GM19023 (cell line): ENCODE results near the gene FAM222A.

Experiments
- ATAC-seq: cut with Tn5 transposase; IDR thresholded peaks from one replicate; pipeline ENCODE4 v1.9.1; 2021; ENCODE audit warnings: mild to moderate bottlenecking, moderate library complexity; ENCODE audit not compliant: unreplicated experiment

FAM222A gene

DNA sequence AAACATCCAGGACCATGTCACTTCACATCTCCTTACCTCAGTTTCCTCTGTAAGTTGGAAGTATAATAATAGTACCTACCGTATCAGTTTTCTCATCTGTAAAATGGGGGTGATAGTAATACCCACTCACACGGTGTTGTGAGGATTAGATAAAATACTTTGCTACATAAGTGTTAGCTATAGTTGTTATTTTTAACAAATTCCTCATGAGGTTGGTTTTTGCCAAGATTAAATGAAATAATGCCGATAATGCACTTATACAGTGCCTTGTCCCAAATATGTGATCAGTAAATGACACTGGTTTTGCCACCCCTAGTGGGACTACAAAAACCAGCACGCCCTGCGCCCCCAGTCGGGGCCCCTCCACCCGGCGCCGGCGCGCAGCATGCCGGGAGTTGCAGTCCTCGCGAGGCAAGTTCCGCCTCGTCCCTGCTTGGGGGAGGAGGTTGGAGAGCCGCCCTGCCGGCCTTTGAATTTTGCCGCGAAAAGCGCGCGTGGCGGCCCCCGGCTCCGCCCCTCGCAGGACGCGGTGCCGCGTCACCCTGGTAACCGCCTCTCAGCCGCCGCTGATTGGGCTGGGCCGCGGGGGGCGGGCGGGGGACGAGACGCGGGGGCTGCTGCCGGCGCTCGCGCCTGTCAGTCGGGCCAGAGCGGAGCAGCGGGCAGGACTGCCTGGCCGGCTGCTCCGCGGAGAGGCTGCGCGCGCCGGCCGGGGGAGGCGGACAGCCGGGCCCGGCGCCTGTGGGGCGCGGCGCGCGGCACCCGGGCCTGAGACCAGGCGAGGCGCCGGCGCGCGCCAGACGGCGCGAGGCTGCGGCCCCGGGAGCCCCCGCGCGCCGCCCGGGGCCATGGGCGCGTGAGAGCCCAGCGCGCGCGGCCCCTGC, at the start of gene FAM222A:
FAM222A (plus strand) TSS at position 639 of the 884 bp plus-strand sequence. CDS start 30,322 bp downstream, outside the sequence.
- ATAC-seq: peak; percentile 89

DNA sequence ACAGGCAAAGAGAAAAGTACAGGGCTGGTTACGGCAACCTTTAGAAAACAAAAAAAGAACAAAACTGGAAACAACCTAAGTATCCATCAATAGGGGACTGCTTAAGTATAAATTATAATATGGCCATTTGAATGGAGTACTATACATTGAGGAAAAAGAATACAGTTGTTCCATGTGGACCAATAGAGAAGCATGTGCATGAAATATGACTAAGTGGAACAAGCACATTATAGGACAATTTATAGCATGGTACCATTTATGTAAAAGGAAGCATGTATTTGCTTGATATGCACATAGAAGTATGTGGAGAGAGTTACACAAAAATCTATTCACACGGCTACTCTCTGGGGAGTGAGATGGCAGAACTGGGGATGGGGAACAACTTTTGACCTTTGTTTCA, 49.2 kb upstream of the FAM222A start:
- ATAC-seq: no peak

DNA sequence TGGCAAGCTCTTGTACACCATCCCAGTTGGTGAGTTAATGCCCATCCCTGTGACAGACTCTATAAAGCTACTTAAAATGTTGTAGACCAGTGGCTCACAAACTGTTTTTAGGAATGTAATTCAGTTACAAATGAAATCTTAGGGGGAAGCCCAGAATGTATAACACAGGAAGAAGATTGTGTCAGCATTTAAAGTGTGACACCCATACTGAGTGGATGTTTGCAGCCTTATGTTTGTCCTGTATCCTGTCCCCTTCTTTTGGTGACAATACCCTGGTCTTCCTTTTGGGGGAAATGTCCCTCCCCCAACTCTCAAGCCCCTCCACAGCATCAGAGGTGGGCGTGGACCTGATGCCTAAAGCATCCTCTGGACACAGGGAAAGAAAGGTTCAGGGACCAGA, 47.6 kb upstream of the FAM222A start:
- ATAC-seq: no peak

- ATAC-seq: no peak
Observed at GRCh38 chr12:109670731-109671130, 42.9 kb upstream of the FAM222A start.

- no peak for ATAC-seq
Observed at GRCh38 chr12:109671502-109671901, 42.1 kb upstream of the FAM222A start.

DNA sequence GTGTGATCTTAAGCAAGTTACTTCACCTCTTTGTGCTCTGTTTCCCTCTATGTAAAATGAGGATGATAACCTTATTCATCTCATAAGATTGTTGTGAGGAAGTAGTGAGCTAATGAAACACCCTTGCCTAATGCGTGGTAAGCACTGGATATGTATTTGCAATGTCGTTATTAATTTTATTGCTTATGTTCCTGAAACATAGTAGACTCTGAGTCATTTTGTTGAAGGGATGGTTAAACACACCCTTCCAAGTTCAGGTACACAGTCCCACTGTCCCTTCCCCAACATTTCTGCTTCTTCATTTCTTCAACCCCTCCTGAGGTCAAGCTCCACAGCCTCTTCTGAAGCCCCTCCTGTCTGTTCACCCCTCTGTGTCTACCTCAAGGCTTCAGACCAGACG, 40.2 kb upstream of the FAM222A start:
- no peak for ATAC-seq

DNA sequence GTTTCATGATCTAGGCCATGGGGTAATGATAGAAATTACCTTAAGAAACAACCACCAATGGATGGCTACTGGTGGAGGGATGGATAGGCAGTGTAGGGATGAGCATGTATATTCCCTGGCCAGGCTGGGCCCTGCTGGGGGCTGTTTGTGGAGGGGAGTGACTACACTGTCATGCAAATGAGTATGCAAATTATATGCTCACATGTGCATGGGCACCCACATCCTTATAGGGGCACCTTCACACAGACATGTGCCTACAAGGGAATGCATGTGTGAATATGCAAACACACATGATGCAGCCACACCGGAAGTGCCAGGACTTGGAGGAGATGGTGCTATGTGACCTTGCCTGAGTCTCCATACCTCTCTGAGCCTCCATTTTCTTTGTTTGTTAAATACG, 39.7 kb upstream of the FAM222A start:
- no peak for ATAC-seq

GRCh38 chr12:109675411-109675810, 38.2 kb upstream of the FAM222A start:
- no peak for ATAC-seq

GRCh38 chr12:109677279-109677691, 36.3 kb upstream of the FAM222A start:
- ATAC-seq: no peak

DNA sequence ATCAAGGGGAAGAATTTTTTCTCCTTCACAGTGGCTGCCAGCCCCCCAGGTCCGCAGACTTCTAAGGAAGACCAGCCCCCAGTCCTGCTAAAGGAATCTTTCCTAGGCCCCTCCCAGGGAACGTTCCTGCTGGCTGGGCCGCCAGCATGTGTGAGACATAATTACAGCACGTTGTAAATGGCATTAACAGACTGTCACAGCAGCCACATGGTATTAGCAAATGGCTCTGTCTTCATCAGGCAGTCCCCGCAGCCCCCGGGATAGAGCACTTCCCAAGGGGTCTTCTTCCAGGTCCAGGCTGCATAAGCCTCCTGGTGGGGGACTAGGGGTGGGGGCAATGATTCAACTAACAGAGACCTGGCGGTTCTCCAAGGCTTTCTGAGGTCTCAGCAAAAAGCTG, 34.9 kb upstream of the FAM222A start:
- ATAC-seq: no peak

GRCh38 chr12:109679501-109680263, 33.9 kb upstream of the FAM222A start:
- ATAC-seq: no peak

DNA sequence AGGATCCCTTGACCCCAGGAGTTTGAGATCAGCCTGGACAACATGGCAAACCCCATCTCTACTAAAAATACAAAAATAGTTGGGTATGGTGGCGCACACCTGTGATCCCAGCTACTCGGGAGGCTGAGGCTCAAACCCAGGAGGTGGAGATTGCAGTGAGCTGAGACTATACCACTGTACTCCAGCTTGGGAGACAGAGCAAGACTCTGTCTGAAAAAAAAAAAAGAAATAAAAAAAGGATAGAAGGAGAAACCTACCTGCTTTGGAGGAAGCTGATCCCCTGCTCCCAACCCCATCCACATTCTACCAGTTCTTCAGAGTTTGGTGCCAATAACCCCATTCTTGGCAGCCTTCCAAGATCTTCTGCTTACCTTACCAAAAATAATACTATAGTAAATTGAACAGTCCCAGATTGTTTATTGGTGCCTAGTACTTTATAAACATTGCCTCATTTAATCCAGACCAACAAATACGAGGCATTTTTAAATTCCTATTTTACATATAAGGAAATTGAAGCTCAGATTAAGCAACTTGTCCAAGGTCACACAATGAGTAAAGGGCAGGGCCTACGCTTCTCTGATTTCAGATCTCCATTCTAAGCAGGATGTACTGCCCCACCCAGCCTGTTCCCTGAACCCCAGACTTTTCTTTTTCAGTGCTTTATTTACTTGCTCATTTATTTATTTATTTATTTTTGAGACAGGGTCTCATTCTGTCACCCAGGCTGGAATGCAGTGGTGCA, 33.2 kb upstream of the FAM222A start:
- no peak for ATAC-seq

DNA sequence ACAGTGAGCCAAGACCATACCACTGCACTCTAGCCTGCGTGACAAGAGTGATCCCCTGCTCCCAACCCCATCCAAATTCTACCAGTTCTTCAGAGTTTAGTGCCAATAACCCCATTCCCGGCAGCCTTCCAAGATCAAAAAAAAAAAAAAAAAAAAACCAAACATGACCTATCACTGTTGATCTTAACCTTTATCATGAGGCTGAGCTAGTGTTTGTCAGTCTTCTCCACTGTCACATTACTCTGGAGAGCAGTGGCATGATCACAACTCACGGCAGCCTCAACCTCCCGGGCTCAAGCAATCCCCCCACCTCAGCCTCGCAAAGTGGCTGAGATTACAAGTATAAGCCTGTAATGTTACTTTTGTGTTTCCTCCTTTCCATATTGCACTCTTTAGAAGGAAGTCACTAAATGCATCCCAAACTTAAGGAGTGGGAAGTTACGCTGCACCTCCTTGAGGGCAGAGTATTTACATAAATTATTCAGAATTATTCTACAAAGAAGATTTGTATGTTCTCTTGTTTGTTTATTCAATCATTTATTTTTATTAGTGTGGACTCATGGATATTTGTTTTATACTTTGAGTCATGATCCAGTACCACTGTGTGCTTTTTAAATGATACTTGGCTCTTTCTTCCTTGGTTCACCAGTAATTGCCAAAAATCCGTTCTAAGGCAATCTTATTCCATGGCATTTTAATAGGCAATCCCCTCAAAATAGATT, 31.5 kb upstream of the FAM222A start:
- ATAC-seq: no peak

GRCh38 chr12:109682708-109683060, 30.9 kb upstream of the FAM222A start:
- ATAC-seq: no peak

- ATAC-seq: no peak
Observed at GRCh38 chr12:109683316-109683715, 30.3 kb upstream of the FAM222A start.

- ATAC-seq: no peak
Observed at GRCh38 chr12:109685574-109686447, 27.8 kb upstream of the FAM222A start.

- ATAC-seq: no peak
Observed at GRCh38 chr12:109686523-109686922, 27.1 kb upstream of the FAM222A start.

- ATAC-seq: no peak
Observed at GRCh38 chr12:109687250-109687649, 26.4 kb upstream of the FAM222A start.

- no peak for ATAC-seq
Observed at GRCh38 chr12:109689426-109689825, 24.2 kb upstream of the FAM222A start.

GRCh38 chr12:109693160-109693559, 20.5 kb upstream of the FAM222A start:
- no peak for ATAC-seq
